Tibial nerve (tissue), 4 donors: ENCODE results near the gene ARHGAP29. TPM values are rescaled to one million over a fixed set of nuclear protein-coding genes. Genes with fewer than 3 reads are reported as not detected.

Experiments
- DNase-seq, 2 donors: peaks; one replicate each; pipeline ENCODE4 v3.0.0-alpha.2; 2019; ENCODE audit warnings: low spot score in 2 of 2
- H3K27ac ChIP-seq, 4 donors: fragments of 200-600 bp; sonication (generic) in 3 of 4; one replicate each; pipeline ENCODE4 v1.5.1; 2017 to 2019; ENCODE audit warnings: mild to moderate bottlenecking in 1 of 4
- H3K27me3 ChIP-seq, 2 donors: fragments of 200-600 bp; sonication (generic) in 1 of 2; one replicate each; pipeline versions ENCODE4 v1.5.1 to v1.6.0; 2017 to 2019
- H3K36me3 ChIP-seq, 3 donors: fragments of 200-600 bp; sonication (generic); one replicate each; pipeline ENCODE4 v1.5.1; 2018 to 2019
- H3K4me1 ChIP-seq, 4 donors: fragments of 200-600 bp; sonication (generic) in 3 of 4; one replicate each; pipeline ENCODE4 v1.5.1; 2017 to 2019
- H3K4me3 ChIP-seq, 4 donors: fragments of 200-600 bp; sonication (generic) in 3 of 4; one replicate each; pipeline ENCODE4 v1.5.1; 2017 to 2019; ENCODE audit warnings: mild to moderate bottlenecking in 1 of 4, moderate library complexity in 1 of 4
- H3K9me3 ChIP-seq, 4 donors: fragments of 200-600 bp; sonication (generic) in 3 of 4; one replicate each; pipeline ENCODE4 v1.5.1; 2017 to 2019
- CTCF ChIP-seq, 5 experiments: fragments of 200-600 bp in 3 of 5; fragments of 450-650 bp in 2 of 5; sonication (generic) in 3 of 5; IDR thresholded peaks; one replicate each; pipeline ENCODE4 v1.5.1; 2016 to 2019; ENCODE audit warnings: antibody characterized with exemption in 5 of 5, mild to moderate bottlenecking in 3 of 5, moderate library complexity in 2 of 5
- EP300 ChIP-seq, 2 donors: sonication (generic); formaldehyde crosslinking; IDR thresholded peaks; one replicate each; pipeline ENCODE4 v1.6.1; 2017; ENCODE audit warnings: antibody characterized with exemption in 2 of 2, mild to moderate bottlenecking in 1 of 2
- POLR2A ChIP-seq, 2 donors: fragments of 450-650 bp; IDR thresholded peaks; one replicate each; pipeline ENCODE4 v1.6.1; 2017; ENCODE audit warnings: antibody characterized with exemption in 2 of 2, mild to moderate bottlenecking in 2 of 2, moderate library complexity in 2 of 2
- WGBS, 2 donors: methylation state at CpG; one replicate each; pipeline ENCODE4 v1.1.5; 2018; 5-methylcytosine and 5-hydroxymethylcytosine counted together
- total RNA-seq, 4 donors: library from RNA; depleted of rRNA; stranded (reverse); fragments of >200 nt; gene quantifications; one replicate each; pipeline ENCODE4 v1.1.0, GENCODE V29; 2016

The ARHGAP29 gene
- total RNA-seq, 4 donors from 2014 or later: 45.9 to 80.4 (median 50.1) TPM

- Histone ChIP-seq H3K27me3 (no peaks in the 10 kb centered on the region), H3K27ac (no peak overlapping the region), H3K4me3 (no peak overlapping the region), H3K4me1 (peaks cover 0 to 22% (median 9%) of the 10 kb centered on the region in 4 donors), H3K9me3 (no peaks in the 10 kb centered on the region), H3K36me3 (no peaks in the 10 kb centered on the region)
- TF ChIP-seq EP300 (IDR thresholded peaks at IDR 0.05) (no peak), CTCF (IDR thresholded peaks at IDR 0.05) (no peak), POLR2A (IDR thresholded peaks at IDR 0.05) (no peak)
- DNase-seq: no peak
- WGBS, 2 donors: 90 to 100% methylated on average over 1 of the region's 1 CpG
Observed at GRCh38 chr1:94279038-94279437, 41.7 kb upstream of the ARHGAP29 start.

GRCh38 chr1:94276988-94277434, 39.6 kb upstream of the ARHGAP29 start:
- peak in 1 of 2 donors; percentile 74 for TF ChIP-seq EP300 (IDR thresholded peaks at IDR 0.05)
- TF ChIP-seq POLR2A (IDR thresholded peaks at IDR 0.05): no peak
- no peak for TF ChIP-seq CTCF (IDR thresholded peaks at IDR 0.05)
- Histone ChIP-seq H3K27me3 (no peaks in the 10 kb centered on the region), H3K4me1 (peaks cover 0 to 36% (median 12%) of the 10 kb centered on the region in 4 donors), H3K4me3 (no peak overlapping the region), H3K36me3 (no peaks in the 10 kb centered on the region), H3K9me3 (no peaks in the 10 kb centered on the region), H3K27ac (peak overlapping the region in 3 of 4 donors; percentile 37 to 85 (median 74))
- DNase-seq: peak in 1 of 2 donors; percentile 36
- WGBS, 2 donors: 17 to 28% methylated on average over 4 of the region's 4 CpGs

GRCh38 chr1:94275083-94275482, 37.7 kb upstream of the ARHGAP29 start:
- DNase-seq: no peak
- H3K9me3 ChIP-seq: no peaks in the 10 kb centered on the region
- H3K36me3 ChIP-seq: no peaks in the 10 kb centered on the region
- peak overlapping the region in 1 of 4 donors; percentile 71 for H3K27ac ChIP-seq
- TF ChIP-seq EP300 (IDR thresholded peaks at IDR 0.05) (no peak), POLR2A (IDR thresholded peaks at IDR 0.05) (no peak), CTCF (IDR thresholded peaks at IDR 0.05) (no peak)
- H3K27me3 ChIP-seq: no peaks in the 10 kb centered on the region
- WGBS, 2 donors: 54 to 58% methylated on average over 2 of the region's 2 CpGs
- H3K4me3 ChIP-seq: no peak overlapping the region
- H3K4me1 ChIP-seq: peaks cover 0 to 36% (median 12%) of the 10 kb centered on the region in 4 donors

GRCh38 chr1:94274561-94274960, 37.2 kb upstream of the ARHGAP29 start:
- Histone ChIP-seq H3K36me3 (no peaks in the 10 kb centered on the region), H3K4me1 (peaks cover 0 to 36% (median 12%) of the 10 kb centered on the region in 4 donors), H3K27ac (peak overlapping the region in 1 of 4 donors; percentile 71), H3K27me3 (no peaks in the 10 kb centered on the region), H3K4me3 (no peak overlapping the region), H3K9me3 (no peaks in the 10 kb centered on the region)
- DNase-seq: no peak
- WGBS, 2 donors: 70 to 78% methylated on average over 2 of the region's 2 CpGs
- TF ChIP-seq EP300 (IDR thresholded peaks at IDR 0.05) (no peak), CTCF (IDR thresholded peaks at IDR 0.05) (no peak), POLR2A (IDR thresholded peaks at IDR 0.05) (no peak)

GRCh38 chr1:94273111-94273510, 35.7 kb upstream of the ARHGAP29 start:
- Histone ChIP-seq H3K4me3 (no peak overlapping the region), H3K27me3 (no peaks in the 10 kb centered on the region), H3K4me1 (peaks cover 0 to 36% (median 12%) of the 10 kb centered on the region in 4 donors), H3K36me3 (no peaks in the 10 kb centered on the region), H3K9me3 (no peaks in the 10 kb centered on the region), H3K27ac (peak overlapping the region in 2 of 4 donors; percentile 15 to 46)
- no peak for TF ChIP-seq CTCF (IDR thresholded peaks at IDR 0.05)
- no peak for TF ChIP-seq EP300 (IDR thresholded peaks at IDR 0.05)
- TF ChIP-seq POLR2A (IDR thresholded peaks at IDR 0.05): no peak
- 40 to 42% methylated on average over 4 of the region's 4 CpGs for WGBS, 2 donors
- DNase-seq: no peak
